T-helper 17 cell (primary cell): ENCODE results near the gene NHERF1. TPM values are rescaled to one million over a fixed set of nuclear protein-coding genes. Genes with fewer than 3 reads are reported as not detected.

ENCODE experiments used
- ATAC-seq: fragments of 150-1000 bp; cut with Tn5 transposase; 2 replicates; pipeline ENCODE4 v1.10.0; 2021; ENCODE audit warnings: mild to moderate bottlenecking, moderate library complexity
- DNase-seq, 3 donors: peaks; one replicate each; pipeline versions ENCODE4 v3.0.0 to v3.0.0-alpha.2; 2020 to 2021
- H3K9me3 ChIP-seq: one replicate; pipeline ENCODE4 v1.7.0; 2013; ENCODE audit warnings: low read length, mild to moderate bottlenecking; ENCODE audit not compliant: control insufficient read depth, poor library complexity, severe bottlenecking
- H3K27ac Mint-ChIP-seq: one replicate; pipeline ENCODE4 v1.8.0; 2022; ENCODE audit warnings: mild to moderate bottlenecking, moderate library complexity, mixed read lengths
- H3K27me3 Mint-ChIP-seq: one replicate; pipeline ENCODE4 v1.8.0; 2022; ENCODE audit warnings: mixed read lengths
- H3K36me3 Mint-ChIP-seq: one replicate; pipeline ENCODE4 v1.8.0; 2022; ENCODE audit warnings: low read depth, mixed read lengths
- H3K4me1 Mint-ChIP-seq: one replicate; pipeline ENCODE4 v1.8.0; 2022; ENCODE audit warnings: mild to moderate bottlenecking, mixed read lengths
- H3K4me3 Mint-ChIP-seq: one replicate; pipeline ENCODE4 v1.8.0; 2022; ENCODE audit warnings: mild to moderate bottlenecking, moderate library complexity, mixed read lengths
- total RNA-seq, 4 donors: library from RNA in 2 of 4; stranded (reverse) in 2 of 4; gene quantifications; one replicate each; pipeline ENCODE4 v1.2.3 and lab custom pipeline; 2022 to 2026

The NHERF1 gene
- 100 to 1,000 TPM; 130 to 132 TPM for total RNA-seq
- 106 to 108 reads per million in 2 donors for total RNA-seq (lab: John Stamatoyannopoulos, UW)

DNA sequence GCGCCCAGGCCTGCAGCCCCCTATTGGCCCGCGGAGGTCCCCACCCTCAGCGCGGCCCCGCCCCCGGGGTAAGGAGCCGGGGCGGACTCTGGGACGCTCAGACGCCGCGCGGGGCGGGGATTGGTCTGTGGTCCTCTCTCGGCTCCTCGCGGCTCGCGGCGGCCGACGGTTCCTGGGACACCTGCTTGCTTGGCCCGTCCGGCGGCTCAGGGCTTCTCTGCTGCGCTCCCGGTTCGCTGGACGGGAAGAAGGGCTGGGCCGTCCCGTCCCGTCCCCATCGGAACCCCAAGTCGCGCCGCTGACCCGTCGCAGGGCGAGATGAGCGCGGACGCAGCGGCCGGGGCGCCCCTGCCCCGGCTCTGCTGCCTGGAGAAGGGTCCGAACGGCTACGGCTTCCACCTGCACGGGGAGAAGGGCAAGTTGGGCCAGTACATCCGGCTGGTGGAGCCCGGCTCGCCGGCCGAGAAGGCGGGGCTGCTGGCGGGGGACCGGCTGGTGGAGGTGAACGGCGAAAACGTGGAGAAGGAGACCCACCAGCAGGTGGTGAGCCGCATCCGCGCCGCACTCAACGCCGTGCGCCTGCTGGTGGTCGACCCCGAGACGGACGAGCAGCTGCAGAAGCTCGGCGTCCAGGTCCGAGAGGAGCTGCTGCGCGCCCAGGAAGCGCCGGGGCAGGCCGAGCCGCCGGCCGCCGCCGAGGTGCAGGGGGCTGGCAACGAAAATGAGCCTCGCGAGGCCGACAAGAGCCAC lies at the start of gene NHERF1:
NHERF1 (plus strand) TSS at position 100 of the 750 bp plus-strand sequence; CDS start at position 319, 219 bp downstream.
- no peaks in the 10 kb centered on the region for H3K27me3 Mint-ChIP-seq
- ATAC-seq (peak; percentile 90), DNase-seq (peak; percentile 90 to 95 (median 91))
- H3K27ac Mint-ChIP-seq = peak within 1 kb of the TSS; percentile 95
- H3K36me3 Mint-ChIP-seq = peaks cover 12% of the 10 kb centered on the region
- H3K4me3 Mint-ChIP-seq = peak within 1 kb of the TSS; percentile 99
- no peaks in the 10 kb centered on the region for H3K9me3 ChIP-seq
- peaks cover 55% of the 10 kb centered on the region for H3K4me1 Mint-ChIP-seq

DNA sequence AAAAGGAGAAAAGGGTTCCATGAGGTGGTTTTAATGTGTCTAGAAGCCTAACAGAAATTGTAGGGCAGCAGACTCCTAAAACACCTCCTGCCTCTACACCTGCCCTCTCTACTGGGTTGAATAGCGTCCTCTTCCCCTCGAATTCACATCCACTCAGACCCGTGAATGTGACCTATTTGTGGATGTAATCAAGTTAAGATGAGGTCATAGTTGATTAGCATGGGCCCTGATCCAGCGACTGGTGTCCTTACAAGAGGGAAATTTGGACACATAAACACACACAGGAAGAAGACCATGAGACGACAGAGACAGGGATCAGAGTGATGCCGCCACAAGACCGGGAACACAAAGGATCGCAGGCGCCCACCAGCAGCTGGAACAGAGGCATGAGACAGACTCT lies 49.2 kb upstream of the NHERF1 start:
- ATAC-seq (no peak), DNase-seq (no peak)
- peaks cover 26% of the 10 kb centered on the region for H3K27me3 Mint-ChIP-seq
- no peaks in the 10 kb centered on the region for H3K9me3 ChIP-seq
- H3K36me3 Mint-ChIP-seq = peaks cover 2% of the 10 kb centered on the region
- H3K4me1 Mint-ChIP-seq = peaks cover 4% of the 10 kb centered on the region
- no peak overlapping the region for H3K4me3 Mint-ChIP-seq
- no peak overlapping the region for H3K27ac Mint-ChIP-seq

DNA sequence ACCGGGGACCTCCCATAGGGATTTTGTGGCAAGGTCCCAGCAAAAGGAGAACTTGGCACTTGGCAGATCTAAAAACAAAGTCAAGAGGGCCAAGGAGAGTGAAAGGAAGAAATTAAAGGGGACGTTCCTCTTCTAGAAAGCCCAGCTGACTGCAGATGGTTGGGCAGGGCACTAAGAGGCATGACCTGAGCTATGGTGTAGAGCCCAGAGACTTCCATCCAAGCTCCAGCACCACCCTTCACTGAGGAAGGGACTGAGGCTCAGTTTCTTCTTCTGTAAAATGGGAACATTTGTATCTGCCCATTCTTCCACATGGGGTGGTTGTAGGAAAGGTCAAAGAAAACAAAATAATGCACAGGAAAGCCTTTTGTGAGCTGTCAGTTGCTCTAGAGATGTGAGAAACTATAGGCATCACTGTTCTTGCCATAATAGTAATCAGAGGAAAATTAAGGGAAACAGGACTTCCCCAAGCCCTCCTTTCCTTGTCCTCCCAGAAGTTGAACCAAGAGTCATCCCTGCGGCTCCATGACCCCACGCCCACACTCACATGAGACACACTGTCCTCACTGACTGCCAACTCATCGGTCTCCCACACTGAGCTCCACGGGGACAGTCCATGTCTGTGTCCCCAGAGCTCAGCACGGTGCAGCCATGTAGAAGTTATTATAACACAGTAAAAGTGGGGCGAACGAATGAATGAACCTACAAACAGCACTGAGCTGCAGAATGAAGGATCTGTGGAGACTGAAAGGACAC lies 46.1 kb upstream of the NHERF1 start:
- ATAC-seq (no peak), DNase-seq (no peak)
- H3K27ac Mint-ChIP-seq = no peak overlapping the region
- H3K27me3 Mint-ChIP-seq = no peaks in the 10 kb centered on the region
- peaks cover 2% of the 10 kb centered on the region for H3K4me1 Mint-ChIP-seq
- H3K4me3 Mint-ChIP-seq = no peak overlapping the region
- H3K36me3 Mint-ChIP-seq = no peaks in the 10 kb centered on the region
- no peaks in the 10 kb centered on the region for H3K9me3 ChIP-seq

DNA sequence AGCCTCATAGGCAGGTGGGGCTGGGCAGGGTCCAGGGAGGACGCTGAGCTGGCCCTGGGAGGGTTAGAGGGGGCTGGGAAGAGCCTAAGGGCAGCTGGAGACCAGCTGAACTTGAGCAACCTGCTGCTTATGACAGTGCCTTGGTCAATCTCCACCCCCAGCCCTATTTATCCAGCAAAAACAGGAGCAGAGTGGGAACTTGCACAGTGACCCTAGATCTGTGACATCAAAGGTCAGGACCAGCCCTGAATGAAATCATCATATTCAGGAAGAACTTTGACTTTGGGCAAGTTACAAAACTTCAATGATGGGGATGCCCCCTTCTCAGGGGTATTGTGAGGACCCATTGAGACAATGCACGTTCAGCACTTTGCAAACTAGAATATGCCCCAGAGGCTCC lies 45.1 kb upstream of the NHERF1 start:
- Mint-ChIP-seq H3K4me1 (peaks cover 2% of the 10 kb centered on the region), H3K36me3 (no peaks in the 10 kb centered on the region), H3K27me3 (no peaks in the 10 kb centered on the region), H3K27ac (no peak overlapping the region), H3K4me3 (no peak overlapping the region)
- ATAC-seq (no peak), DNase-seq (no peak)
- H3K9me3 ChIP-seq = no peaks in the 10 kb centered on the region

DNA sequence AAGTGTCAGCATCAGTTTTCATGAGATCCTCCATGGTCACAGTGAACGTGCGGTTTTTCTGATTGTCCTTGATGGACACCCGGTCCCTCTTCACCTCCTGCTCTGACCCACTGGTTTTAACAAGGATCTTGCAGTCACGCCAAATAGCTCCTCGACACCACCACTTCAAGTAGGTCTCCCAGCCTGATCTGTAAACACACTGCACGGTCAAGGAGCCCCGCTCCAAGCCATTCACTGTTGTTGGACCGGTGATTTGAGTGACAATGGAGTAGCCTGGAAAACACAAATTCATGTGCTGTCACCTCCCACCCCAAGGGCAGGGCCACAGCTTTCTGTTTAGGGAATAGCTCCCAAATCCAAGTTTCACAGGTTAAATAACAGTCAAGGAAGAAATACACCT lies 43.9 kb upstream of the NHERF1 start:
- ATAC-seq = no peak
- no peak overlapping the region for H3K27ac Mint-ChIP-seq
- H3K4me3 Mint-ChIP-seq = no peak overlapping the region
- peaks cover 2% of the 10 kb centered on the region for H3K4me1 Mint-ChIP-seq
- no peak for DNase-seq
- no peaks in the 10 kb centered on the region for H3K27me3 Mint-ChIP-seq
- no peaks in the 10 kb centered on the region for H3K36me3 Mint-ChIP-seq
- H3K9me3 ChIP-seq = no peaks in the 10 kb centered on the region

DNA sequence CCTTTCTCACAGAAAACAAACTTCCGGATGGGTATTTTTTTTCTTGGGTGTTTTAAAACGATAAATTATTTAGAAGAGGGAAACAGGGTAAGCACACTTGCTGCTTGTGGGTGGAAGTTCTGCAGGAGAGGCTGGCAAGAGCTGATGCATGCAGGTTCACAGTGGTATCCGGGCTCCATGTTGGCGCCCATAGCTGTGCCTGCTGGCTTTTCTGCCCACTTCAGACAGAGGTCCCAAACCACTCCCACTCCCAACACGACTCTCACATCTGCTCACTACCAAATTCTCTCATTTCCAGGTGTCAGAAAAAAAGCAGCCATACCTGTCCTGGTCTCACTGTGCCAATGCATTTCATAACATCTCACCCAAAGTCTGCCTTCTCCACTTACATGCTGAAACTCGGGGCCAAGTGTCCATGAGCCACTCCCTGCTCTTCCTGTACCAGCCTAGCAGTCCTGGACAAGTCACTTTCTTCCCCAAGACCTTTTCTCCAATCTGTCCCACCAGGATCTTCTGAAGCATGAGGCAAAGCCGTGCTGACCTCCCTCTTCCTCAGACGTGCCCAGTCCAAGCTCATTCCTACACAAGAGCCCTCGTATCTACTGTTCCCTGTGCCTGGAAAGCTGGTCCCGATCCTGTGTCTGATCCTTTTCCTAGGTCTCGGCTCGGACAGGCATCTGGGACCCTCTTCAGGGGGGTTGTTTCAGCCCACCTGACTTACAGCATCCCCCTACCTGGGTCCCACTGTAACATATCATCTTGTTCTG lies 37.2 kb upstream of the NHERF1 start:
- H3K9me3 ChIP-seq = no peaks in the 10 kb centered on the region
- no peak overlapping the region for H3K27ac Mint-ChIP-seq
- H3K27me3 Mint-ChIP-seq = peaks cover 22% of the 10 kb centered on the region
- peaks cover 10% of the 10 kb centered on the region for H3K4me1 Mint-ChIP-seq
- no peak for DNase-seq
- peaks cover 4% of the 10 kb centered on the region for H3K36me3 Mint-ChIP-seq
- peak overlapping the region; percentile 33 for H3K4me3 Mint-ChIP-seq
- ATAC-seq = no peak

DNA sequence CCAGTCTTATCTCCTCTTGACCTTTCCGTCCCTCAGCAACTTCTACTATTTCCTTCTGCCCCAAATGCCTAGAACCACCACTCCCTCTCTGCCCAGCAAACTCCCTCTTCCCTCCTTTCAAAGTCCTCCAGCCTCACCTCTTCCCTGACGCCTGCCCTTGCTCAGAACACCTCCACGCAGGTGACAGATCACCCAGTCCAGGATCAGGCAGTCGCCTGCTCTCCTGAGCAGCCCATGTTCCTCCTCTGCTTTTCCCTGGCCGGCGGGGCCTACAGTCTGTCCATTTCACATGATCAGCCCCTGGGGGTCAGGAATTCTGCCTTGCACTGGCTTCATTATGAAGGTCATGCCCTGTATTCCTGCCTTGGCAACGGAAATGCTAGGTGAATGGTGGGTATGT lies 36.1 kb upstream of the NHERF1 start:
- ATAC-seq (no peak), DNase-seq (no peak)
- no peaks in the 10 kb centered on the region for H3K9me3 ChIP-seq
- Mint-ChIP-seq H3K27ac (no peak overlapping the region), H3K27me3 (peaks cover 22% of the 10 kb centered on the region), H3K4me3 (peak overlapping the region; percentile 43), H3K4me1 (peaks cover 12% of the 10 kb centered on the region), H3K36me3 (peaks cover 4% of the 10 kb centered on the region)

DNA sequence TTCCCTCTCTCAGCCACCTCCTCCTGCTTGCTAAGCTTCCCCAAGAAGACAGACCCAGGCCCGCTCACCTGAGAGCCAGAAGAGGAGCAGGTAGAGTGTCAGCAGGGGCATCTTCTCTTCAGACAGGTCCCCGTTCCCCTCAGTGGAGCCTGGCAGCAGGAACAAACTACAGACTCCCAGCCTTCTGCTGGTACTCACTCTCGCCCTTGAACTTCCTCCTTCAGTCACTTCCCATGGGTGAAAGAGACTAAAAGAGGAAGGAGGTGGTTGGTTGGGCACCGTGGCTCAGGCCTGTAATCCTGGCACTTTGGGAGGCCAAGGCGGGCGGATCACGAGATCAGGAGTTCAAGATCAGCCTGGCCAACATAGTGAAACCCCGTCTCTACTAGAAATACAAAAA lies 35.7 kb upstream of the NHERF1 start, which contains the start of gene CD300LF:
CD300LF (minus strand) TSS at position 168 of the 400 bp plus-strand sequence; CDS start at position 111, 57 bp downstream.
- Mint-ChIP-seq H3K27me3 (peaks cover 22% of the 10 kb centered on the region), H3K4me1 (peaks cover 12% of the 10 kb centered on the region), H3K36me3 (peaks cover 4% of the 10 kb centered on the region), H3K27ac (no peak within 1 kb of the TSS), H3K4me3 (peak within 1 kb of the TSS; percentile 43)
- H3K9me3 ChIP-seq = no peaks in the 10 kb centered on the region
- DNase-seq = no peak
- ATAC-seq = peak; percentile 37

DNA sequence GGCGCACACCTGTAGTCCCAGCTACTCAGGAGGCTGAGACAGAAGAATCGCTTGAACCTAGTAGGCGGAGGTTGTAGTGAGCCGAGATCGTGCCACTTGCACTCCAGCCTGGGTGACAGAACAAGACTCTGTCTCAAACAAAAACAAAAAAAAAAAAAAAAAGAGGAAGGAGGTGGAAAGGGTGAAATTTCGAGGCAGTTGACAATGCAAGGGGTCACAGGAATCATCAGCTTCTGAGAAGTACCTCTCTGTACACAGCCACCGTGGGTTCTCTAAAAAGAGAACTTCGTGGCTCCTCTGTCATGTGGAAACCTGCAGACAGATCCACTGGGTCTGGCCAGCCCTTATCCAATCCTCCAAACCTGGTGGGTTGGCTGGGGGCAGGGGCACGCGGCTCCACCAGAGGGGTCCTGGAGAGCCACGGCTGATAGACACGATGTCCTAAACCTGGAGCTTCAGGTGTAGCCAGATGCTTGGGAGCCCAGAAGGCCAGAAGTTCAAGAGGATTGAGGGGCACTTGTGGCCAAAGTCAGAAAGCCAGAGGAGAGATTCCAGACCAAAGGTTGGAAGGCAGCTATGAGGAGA lies 35.2 kb upstream of the NHERF1 start:
- H3K36me3 Mint-ChIP-seq = peaks cover 4% of the 10 kb centered on the region
- no peak for DNase-seq
- no peak overlapping the region for H3K27ac Mint-ChIP-seq

DNA sequence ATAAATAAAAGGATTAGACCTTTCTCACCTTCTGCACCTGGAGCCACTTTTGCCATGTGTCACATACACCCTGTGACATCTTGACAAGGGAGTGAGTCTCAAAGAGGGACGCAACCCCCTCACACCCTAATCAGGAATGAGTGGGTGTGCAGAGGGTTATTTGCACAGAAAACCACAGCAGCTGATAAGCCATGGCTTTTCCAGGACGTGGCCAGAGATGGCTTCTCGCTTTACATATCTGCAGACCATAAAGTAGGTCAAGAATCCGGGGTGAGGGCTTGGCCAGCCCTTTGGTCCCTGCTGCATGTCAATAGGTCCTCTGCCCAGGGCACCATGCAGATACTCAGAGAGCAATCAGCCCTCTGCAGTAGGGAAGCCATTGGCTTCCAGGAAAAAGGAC lies 33.3 kb upstream of the NHERF1 start:
- Mint-ChIP-seq H3K27me3 (peaks cover 22% of the 10 kb centered on the region), H3K27ac (no peak overlapping the region), H3K4me1 (peaks cover 12% of the 10 kb centered on the region), H3K4me3 (no peak overlapping the region), H3K36me3 (peaks cover 4% of the 10 kb centered on the region)
- no peak for DNase-seq
- H3K9me3 ChIP-seq = no peaks in the 10 kb centered on the region
- no peak for ATAC-seq

More for the DNA sequence above, 35.2 kb upstream of the NHERF1 start:
- H3K4me3 Mint-ChIP-seq = no peak overlapping the region
- peaks cover 12% of the 10 kb centered on the region for H3K4me1 Mint-ChIP-seq
- no peak for ATAC-seq
- peaks cover 22% of the 10 kb centered on the region for H3K27me3 Mint-ChIP-seq
- no peaks in the 10 kb centered on the region for H3K9me3 ChIP-seq

DNA sequence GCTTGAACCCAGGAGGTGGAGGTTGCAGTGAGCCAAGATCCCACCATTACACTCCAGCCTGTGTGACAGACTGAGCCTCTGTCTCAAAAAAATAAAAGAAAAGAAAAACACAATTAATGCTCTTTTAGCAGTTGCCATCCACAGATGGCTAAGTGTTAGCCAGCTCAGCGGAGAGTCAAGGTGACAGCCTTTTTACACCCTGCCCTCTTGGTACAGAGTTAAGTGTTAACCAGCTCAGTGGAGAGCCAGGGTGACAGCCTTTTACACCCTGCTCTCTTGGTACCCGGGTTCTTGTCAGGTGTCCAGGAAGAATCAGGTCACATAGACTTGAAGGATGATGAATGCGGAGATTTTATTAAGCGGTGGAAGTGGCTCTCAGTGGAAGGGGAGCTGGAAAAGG lies 27.9 kb upstream of the NHERF1 start:
- no peak for DNase-seq
- H3K4me3 Mint-ChIP-seq = no peak overlapping the region
- no peak overlapping the region for H3K27ac Mint-ChIP-seq
- no peaks in the 10 kb centered on the region for H3K9me3 ChIP-seq
- no peaks in the 10 kb centered on the region for H3K36me3 Mint-ChIP-seq
- H3K4me1 Mint-ChIP-seq = peaks cover 5% of the 10 kb centered on the region
- ATAC-seq = no peak
- H3K27me3 Mint-ChIP-seq = peaks cover 4% of the 10 kb centered on the region

DNA sequence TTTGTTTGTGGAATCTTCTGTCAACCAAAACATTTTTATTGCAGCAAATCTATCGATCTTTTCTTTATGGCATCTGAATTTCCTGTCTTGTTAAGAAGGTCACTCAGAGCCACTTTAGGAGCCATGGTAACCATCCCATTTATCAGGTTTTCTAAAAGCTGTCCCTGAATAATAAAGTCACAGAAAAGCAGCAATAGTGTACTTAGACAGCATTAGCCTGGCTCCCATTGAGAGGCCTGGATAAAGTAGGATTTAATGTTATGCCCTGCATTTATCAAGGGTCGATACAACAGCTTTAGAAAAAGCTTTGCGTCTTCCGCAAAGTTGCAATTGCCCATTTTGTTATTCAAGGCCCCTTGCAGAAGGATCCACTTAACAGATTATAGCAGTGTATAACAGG lies 25.6 kb upstream of the NHERF1 start:
- Mint-ChIP-seq H3K36me3 (no peaks in the 10 kb centered on the region), H3K4me3 (no peak overlapping the region), H3K27me3 (peaks cover 4% of the 10 kb centered on the region), H3K27ac (no peak overlapping the region), H3K4me1 (peaks cover 3% of the 10 kb centered on the region)
- no peak for DNase-seq
- no peaks in the 10 kb centered on the region for H3K9me3 ChIP-seq
- ATAC-seq = no peak

DNA sequence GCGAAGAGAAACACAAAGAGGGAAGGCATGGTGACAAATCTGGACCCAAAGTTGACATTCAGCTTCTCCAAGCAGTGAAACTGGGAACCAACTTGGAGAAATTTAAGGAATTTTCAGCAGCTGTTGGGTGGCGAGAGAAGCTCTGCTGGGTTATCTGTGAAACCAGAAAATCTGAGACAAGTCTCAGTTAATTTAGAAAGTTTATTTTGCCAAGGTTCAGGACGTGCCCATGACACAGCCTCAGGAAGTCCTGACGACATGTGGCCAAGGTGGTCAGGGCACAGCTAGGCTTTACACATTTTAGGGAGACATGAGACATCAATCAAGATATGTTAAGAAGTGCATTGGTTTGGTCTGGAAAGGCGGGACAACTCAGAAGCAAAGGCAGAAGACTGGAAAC lies 24.5 kb upstream of the NHERF1 start:
- DNase-seq = no peak
- Mint-ChIP-seq H3K27me3 (peaks cover 4% of the 10 kb centered on the region), H3K4me1 (peaks cover 3% of the 10 kb centered on the region), H3K27ac (no peak overlapping the region), H3K36me3 (no peaks in the 10 kb centered on the region), H3K4me3 (no peak overlapping the region)
- no peak for ATAC-seq
- H3K9me3 ChIP-seq = no peaks in the 10 kb centered on the region
